Naive thymus-derived CD8-positive, alpha-beta T cell (primary cell): ENCODE data around the gene TAPBPL. TPM values are rescaled to one million over a fixed set of nuclear protein-coding genes. Genes with fewer than 3 reads are reported as not detected.
"Not testable (repeated sequence)": the region's sequence is repeated elsewhere in the genome, so short reads cannot be mapped to it uniquely, and the experiment has no call there.

Experiments used
- ATAC-seq, 2 donors: fragments of 150-1000 bp; cut with Tn5 transposase in 1 of 2; sonication (Bioruptor Pico), chemical (Tn5 transposase) in 1 of 2; 1 replicate in 1 of 2; 2 replicates in 1 of 2; pipeline ENCODE4 v1.10.0; 2021; ENCODE audit warnings: mild to moderate bottlenecking in 2 of 2, moderate library complexity in 2 of 2
- POLR2A ChIA-PET: fragments of 350-600 bp; sonication (Branson Sonifier 250); formaldehyde crosslinking; loops from one replicate; lab custom pipeline; 2021; ENCODE audit warnings: antibody characterized with exemption; lab: Charles Lee
- DNase-seq, 10 donors: peaks; one replicate each; pipeline versions ENCODE4 v3.0.0 to v3.0.0-alpha.2; 2020 to 2022
- H3K27ac Mint-ChIP-seq, 10 donors: one replicate each; pipeline ENCODE4 v1.8.0; 2020 to 2022; ENCODE audit warnings: mild to moderate bottlenecking in 10 of 10, mixed read lengths in 10 of 10, moderate library complexity in 4 of 10, inconsistent platforms in 1 of 10
- H3K27me3 Mint-ChIP-seq, 5 donors: one replicate each; pipeline ENCODE4 v1.8.0; 2021 to 2022; ENCODE audit warnings: mixed read lengths in 5 of 5
- H3K36me3 Mint-ChIP-seq, 3 donors: one replicate each; pipeline ENCODE4 v1.8.0; 2020 to 2022; ENCODE audit warnings: mixed read lengths in 3 of 3, mild to moderate bottlenecking in 2 of 3, inconsistent platforms in 1 of 3
- H3K4me1 Mint-ChIP-seq, 4 donors: one replicate each; pipeline ENCODE4 v1.8.0; 2021 to 2022; ENCODE audit warnings: mixed read lengths in 4 of 4
- H3K4me3 Mint-ChIP-seq, 10 donors: one replicate each; pipeline ENCODE4 v1.8.0; 2020 to 2022; ENCODE audit warnings: mild to moderate bottlenecking in 10 of 10, mixed read lengths in 10 of 10, moderate library complexity in 6 of 10, inconsistent platforms in 1 of 10
- H3K9me3 Mint-ChIP-seq, 9 donors: one replicate each; pipeline ENCODE4 v1.8.0; 2020 to 2022; ENCODE audit warnings: mixed read lengths in 9 of 9, mild to moderate bottlenecking in 3 of 9, inconsistent platforms in 1 of 9, moderate library complexity in 1 of 9
- polyA plus RNA-seq, 3 donors: library from polyadenylated mRNA; unstranded; fragments of 300-500 nt; fragmentation: Illumina TruSeq; gene quantifications; one replicate each; pipeline ENCODE4 v1.2.3, GENCODE V29; 2021
- total RNA-seq, 8 experiments: library from RNA in 2 of 8; stranded (reverse) in 2 of 8; gene quantifications; one replicate each; pipeline ENCODE4 v1.2.3 and lab custom pipeline; 2021 to 2026

Gene TAPBPL
- total and polyA plus RNA-seq, 5 experiments from 2014 or later, result 42.5 to 126 (median 46.0) TPM

DNA sequence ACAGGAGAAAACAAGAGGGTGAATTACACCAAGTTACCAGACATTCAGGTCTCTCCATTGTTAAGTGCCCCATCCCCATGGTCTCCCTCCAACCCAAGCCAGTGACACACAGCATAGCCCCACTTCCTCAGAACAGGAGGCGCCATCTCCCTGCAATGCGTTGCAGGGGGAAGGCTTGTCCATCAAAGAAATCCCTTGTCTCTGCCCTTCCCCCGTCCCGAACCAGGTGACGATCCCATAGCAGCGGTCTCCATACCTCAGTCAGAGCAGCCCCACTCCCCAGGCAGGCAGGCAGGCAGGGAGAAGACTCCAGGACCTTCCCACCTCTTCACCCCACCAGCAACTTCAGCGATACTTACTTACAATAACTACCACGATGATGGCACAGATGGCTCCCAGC is 12.7 kb downstream of the TAPBPL start:
- peaks cover 63 to 97% (median 93%) of the 10 kb centered on the region in 4 donors for H3K4me1 Mint-ChIP-seq
- ATAC-seq (no peak), DNase-seq (no peak)
- H3K36me3 Mint-ChIP-seq, result peaks cover 3 to 74% (median 29%) of the 10 kb centered on the region in 3 donors
- peak overlapping the region; percentile 63 to 89 (median 83) for H3K4me3 Mint-ChIP-seq
- peak overlapping the region; percentile 94 to 100 (median 98) for H3K27ac Mint-ChIP-seq
- H3K9me3 Mint-ChIP-seq, result no peaks in the 10 kb centered on the region
- H3K27me3 Mint-ChIP-seq, result no peaks in the 10 kb centered on the region
- POLR2A ChIA-PET, result interaction anchor here (1.4 to 25.3 kb wide), 12 partner anchors 21 to 131 kb away, joined by 5 to 1074 read pairs (median 14); partner anchors contain the start of genes CD27, GAPDH, MRPL51 and NCAPD2

DNA sequence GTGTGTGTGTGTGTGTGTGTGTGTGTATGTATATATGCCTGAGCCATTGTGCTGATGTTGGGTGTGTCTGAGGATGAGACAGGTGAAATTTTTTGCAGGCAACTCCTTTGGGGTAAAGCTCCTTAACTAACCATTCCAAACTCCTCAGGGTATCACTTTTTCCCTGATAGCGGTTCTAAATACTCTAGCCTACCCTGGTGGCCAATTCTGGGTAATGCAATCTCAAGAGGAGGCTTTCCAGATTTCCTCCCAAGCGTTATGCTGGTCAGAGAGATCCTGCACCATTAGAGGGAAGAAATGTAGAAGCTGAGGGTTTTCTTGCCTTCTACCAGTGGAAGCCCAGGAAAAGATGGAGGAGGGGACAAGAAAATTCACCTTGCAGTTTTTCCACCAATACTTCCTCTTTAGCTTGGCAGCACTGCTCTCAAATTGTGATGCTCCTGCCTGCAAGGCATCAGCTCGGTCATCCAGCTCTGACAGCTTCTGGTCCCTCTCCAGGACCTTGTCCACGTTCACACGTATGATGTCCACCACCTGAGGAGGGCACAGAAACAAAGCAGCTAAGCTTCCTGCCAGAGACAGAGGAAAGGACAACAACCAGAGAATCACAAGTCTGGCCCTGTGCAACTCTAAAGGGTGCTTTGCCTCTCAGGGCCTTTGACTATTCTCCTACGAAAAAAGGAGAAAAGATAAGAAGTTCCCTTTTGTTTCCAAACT is 13.8 kb downstream of the TAPBPL start:
- Mint-ChIP-seq H3K4me1 (peaks cover 64 to 92% (median 90%) of the 10 kb centered on the region in 4 donors), H3K27ac (peak overlapping the region; percentile 93 to 98 (median 95)), H3K27me3 (no peaks in the 10 kb centered on the region), H3K9me3 (no peaks in the 10 kb centered on the region), H3K36me3 (peaks cover 3 to 65% (median 26%) of the 10 kb centered on the region in 3 donors), H3K4me3 (peak overlapping the region in 9 of 10 donors; percentile 49 to 79 (median 64))
- ATAC-seq (no peak), DNase-seq (peak in 7 of 10 donors; percentile 40 to 75 (median 50))
- POLR2A ChIA-PET, result interaction anchor here (0.6 to 25.3 kb wide), 18 partner anchors 9 to 485 kb away, joined by 3 to 1074 read pairs (median 4); partner anchors contain the start of genes CD27, GAPDH, MRPL51 and PTPN6

DNA sequence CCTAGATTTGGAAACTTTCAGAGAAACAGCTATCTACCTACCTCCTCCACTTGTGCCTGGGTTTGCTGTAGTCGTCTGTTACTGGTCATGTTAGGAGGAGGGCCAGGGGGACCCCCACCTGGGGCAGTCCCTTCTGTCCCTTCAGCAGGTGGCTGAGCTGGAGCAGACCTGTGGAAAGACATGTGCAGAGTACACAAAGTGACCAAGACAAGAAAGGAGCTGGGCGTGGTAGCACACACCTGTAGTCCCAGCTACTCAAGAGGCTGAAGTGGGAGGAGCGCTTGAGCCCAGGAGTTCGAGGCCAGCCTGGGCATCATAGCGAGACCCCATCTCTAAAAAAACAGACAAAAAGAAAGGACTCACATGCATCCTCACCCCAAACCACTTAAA is 14.3 kb downstream of the TAPBPL start:
- Mint-ChIP-seq H3K9me3 (no peaks in the 10 kb centered on the region), H3K27ac (peak overlapping the region; percentile 85 to 98 (median 95)), H3K36me3 (peaks cover 3 to 59% (median 23%) of the 10 kb centered on the region in 3 donors), H3K4me1 (peaks cover 61 to 92% (median 87%) of the 10 kb centered on the region in 4 donors), H3K27me3 (no peaks in the 10 kb centered on the region), H3K4me3 (peak overlapping the region in 3 of 10 donors; percentile 22 to 60 (median 49))
- POLR2A ChIA-PET, result interaction anchor here (0.6 to 25.3 kb wide), 15 partner anchors 9 to 427 kb away, joined by 3 to 1074 read pairs (median 4); partner anchors contain the start of genes CD27, GAPDH, MRPL51 and TAPBPL
- ATAC-seq, result no peak
- DNase-seq, result no peak

DNA sequence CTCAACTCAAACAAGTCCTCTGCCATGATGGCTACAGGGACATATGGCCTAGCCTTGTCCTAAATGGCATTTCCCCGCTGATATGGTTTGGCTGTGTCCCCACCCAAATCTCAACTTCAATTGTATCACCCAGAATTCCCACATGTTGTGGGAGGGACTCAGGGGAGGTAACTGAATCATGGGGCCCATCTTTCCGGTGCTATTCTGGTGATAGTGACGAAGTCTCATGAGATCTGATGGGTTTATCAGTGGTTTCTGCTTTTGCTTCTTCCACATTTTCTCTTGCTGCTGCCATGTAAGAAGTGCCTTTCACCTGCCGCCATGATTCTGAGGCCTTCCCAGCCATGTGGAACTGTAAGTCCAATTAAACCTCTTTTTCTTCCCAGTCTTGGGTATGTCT is 14.9 kb downstream of the TAPBPL start:
- H3K27ac Mint-ChIP-seq, result peak overlapping the region; percentile 1 to 98 (median 95)
- H3K36me3 Mint-ChIP-seq, result peaks cover 3 to 55% (median 19%) of the 10 kb centered on the region in 3 donors
- peak overlapping the region in 4 of 10 donors; percentile 28 to 78 (median 38) for H3K4me3 Mint-ChIP-seq
- peaks cover 60 to 91% (median 86%) of the 10 kb centered on the region in 4 donors for H3K4me1 Mint-ChIP-seq
- not testable (repeated sequence) for H3K9me3 Mint-ChIP-seq, ATAC-seq, H3K27me3 Mint-ChIP-seq, DNase-seq
- POLR2A ChIA-PET, result interaction anchor here (0.6 to 25.3 kb wide), 10 partner anchors 21 to 97 kb away, joined by 3 to 1074 read pairs (median 10); partner anchors contain the start of genes CD27, MRPL51, NCAPD2 and SCNN1A

DNA sequence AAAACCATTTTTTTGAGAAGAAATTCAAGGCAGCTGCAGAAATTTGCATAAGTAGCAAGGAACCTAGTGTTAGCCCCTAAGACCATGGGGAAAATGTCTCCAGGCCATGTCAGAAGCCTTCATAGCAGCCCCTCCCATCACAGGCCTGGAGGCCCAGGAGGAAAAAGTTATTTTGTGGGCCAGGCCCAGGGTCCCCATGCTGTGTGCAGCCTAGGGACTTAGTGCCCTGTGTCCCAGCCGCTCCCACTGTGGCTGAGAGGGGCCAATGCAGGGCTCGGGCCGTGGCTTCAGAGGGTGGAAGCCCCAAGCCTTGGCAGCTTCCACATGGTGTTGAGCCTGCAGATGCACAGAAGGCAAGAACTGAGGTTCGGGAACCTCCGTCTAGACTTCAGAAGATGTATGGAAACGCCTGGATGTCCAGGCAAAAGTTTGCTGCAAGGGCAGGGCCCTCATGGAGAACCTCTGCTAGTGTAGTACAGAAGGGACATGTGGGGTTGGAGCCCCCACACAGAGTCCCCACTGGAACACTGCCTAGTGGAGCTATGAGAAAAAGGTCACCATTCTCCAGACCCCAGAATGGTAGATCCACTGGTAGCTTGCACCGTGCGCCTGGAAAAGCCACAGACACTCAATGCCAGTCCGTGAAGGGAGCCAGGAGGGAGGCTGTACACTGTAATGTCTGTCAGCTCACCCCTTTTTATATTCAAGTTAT is 15.9 kb downstream of the TAPBPL start:
- H3K27ac Mint-ChIP-seq, result peak overlapping the region; percentile 41 to 98 (median 95)
- POLR2A ChIA-PET, result interaction anchor here (0.6 to 5.6 kb wide), 7 partner anchors 15 to 134 kb away, joined by 5 to 104 read pairs (median 66); partner anchors contain the start of genes CD27, MRPL51, NCAPD2 and SCNN1A

DNA sequence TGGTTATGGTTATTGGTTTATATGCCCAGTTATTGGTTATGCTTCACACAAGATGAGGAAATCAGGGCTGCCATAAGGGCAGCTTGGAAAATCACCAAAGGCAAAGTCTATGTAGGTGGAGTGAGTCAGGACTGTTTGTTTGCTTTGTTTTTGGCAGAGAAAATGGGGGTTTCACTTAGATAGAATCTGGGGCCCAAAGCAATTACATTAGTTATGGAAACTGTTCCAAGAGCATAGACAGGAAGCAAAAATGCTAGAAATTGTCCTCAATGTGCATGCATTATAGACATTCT is 16.4 kb downstream of the TAPBPL start:
- ATAC-seq (no peak), DNase-seq (no peak)
- Mint-ChIP-seq H3K4me1 (peaks cover 46 to 76% (median 73%) of the 10 kb centered on the region in 4 donors), H3K27ac (peak overlapping the region; percentile 41 to 98 (median 95)), H3K9me3 (no peaks in the 10 kb centered on the region), H3K27me3 (no peaks in the 10 kb centered on the region), H3K36me3 (peaks cover 3 to 45% (median 15%) of the 10 kb centered on the region in 3 donors), H3K4me3 (peak overlapping the region; percentile 78 to 96 (median 92))
- POLR2A ChIA-PET, result interaction anchor here (1.6 to 5.6 kb wide), 6 partner anchors 15 to 134 kb away, joined by 5 to 104 read pairs (median 74); partner anchors contain the start of genes CD27, MRPL51, NCAPD2 and TAPBPL

More for the DNA sequence above, 15.9 kb downstream of the TAPBPL start:
- peaks cover 3 to 49% (median 15%) of the 10 kb centered on the region in 3 donors for H3K36me3 Mint-ChIP-seq
- not testable (repeated sequence) for H3K9me3 Mint-ChIP-seq, H3K27me3 Mint-ChIP-seq, DNase-seq, ATAC-seq
- peak overlapping the region in 9 of 10 donors; percentile 62 to 95 (median 92) for H3K4me3 Mint-ChIP-seq
- peaks cover 51 to 81% (median 78%) of the 10 kb centered on the region in 4 donors for H3K4me1 Mint-ChIP-seq

DNA sequence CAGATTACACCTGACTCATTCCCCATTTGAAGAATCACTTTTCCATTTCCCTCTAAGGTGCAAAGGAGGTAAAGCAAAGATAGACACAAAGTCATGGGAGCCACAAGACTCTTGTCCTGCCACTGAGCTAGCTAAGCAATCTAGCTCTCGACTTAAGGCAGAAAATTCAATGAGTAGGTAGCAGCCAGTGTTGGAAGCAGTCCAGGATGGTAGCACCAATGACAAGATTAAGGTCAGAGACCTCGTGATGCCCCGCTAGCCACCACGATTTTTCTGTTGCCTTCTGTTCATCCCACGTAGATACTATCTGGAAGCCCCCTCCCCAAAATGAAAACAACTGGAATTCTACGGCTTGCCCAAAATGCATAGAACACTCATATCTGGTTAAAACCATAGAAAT is 17.2 kb downstream of the TAPBPL start:
- Mint-ChIP-seq H3K4me3 (peak overlapping the region; percentile 78 to 96 (median 92)), H3K4me1 (peaks cover 40 to 68% (median 64%) of the 10 kb centered on the region in 4 donors), H3K36me3 (peaks cover 3 to 37% (median 10%) of the 10 kb centered on the region in 3 donors), H3K27me3 (no peaks in the 10 kb centered on the region), H3K27ac (peak overlapping the region; percentile 82 to 98 (median 95)), H3K9me3 (no peaks in the 10 kb centered on the region)
- POLR2A ChIA-PET, result interaction anchor here (2.4 to 5.6 kb wide), 8 partner anchors 16 to 135 kb away, joined by 7 to 104 read pairs (median 74); partner anchors contain the start of genes CD27, GAPDH, MRPL51 and NCAPD2
- no peak for ATAC-seq
- DNase-seq, result no peak

DNA sequence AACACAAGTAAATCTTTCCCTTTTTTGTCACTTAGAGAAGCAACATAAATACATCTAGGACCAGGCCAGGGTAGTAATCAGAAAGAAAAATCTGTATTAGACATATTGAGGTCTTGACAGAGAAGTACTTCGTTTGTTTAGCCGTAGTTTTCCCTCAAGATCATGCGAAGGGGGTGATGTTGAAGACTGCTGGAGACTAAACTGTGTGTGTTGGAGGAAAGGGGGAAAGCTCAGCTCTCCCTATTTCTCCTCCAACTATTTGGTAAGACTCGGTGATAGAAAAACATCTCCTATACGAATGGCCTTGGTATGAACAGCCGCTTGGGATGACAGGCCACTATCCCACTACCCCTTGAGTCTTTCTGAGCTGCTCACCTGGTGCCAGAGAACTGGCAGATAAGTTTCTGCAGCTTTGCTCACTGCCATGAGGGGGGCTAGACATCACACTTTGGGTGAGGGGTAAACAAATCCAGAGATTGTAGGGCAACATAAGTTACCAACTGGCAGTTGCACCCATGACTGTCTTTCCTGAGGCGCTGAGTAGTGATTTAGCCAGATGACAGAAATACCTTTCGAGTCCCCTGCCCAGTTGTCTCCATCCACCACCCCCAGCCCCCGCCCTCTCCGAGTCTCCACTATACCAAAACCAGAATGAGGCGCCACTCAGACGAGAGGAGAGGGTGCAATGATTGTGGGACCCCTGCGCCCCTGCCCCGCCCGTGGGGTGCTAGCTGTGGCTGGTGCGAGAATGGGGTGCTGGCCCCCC is 17.9 kb downstream of the TAPBPL start:
- DNase-seq, result peak in 1 of 10 donors; percentile 29
- peak overlapping the region; percentile 82 to 98 (median 95) for H3K27ac Mint-ChIP-seq
- H3K4me1 Mint-ChIP-seq, result peaks cover 33 to 61% (median 57%) of the 10 kb centered on the region in 4 donors
- peak overlapping the region; percentile 78 to 96 (median 92) for H3K4me3 Mint-ChIP-seq
- peaks cover 0 to 30% (median 3%) of the 10 kb centered on the region in 3 donors for H3K36me3 Mint-ChIP-seq
- H3K9me3 Mint-ChIP-seq, result no peaks in the 10 kb centered on the region
- peaks cover 0 to 2% (median 0%) of the 10 kb centered on the region in 5 donors for H3K27me3 Mint-ChIP-seq
- POLR2A ChIA-PET, result interaction anchor here (0.6 to 5.6 kb wide), 37 partner anchors 9 to 367 kb away, joined by 3 to 104 read pairs (median 5); partner anchors contain the start of genes CD27, GAPDH, LPAR5 and MLF2
- ATAC-seq, result no peak

DNA sequence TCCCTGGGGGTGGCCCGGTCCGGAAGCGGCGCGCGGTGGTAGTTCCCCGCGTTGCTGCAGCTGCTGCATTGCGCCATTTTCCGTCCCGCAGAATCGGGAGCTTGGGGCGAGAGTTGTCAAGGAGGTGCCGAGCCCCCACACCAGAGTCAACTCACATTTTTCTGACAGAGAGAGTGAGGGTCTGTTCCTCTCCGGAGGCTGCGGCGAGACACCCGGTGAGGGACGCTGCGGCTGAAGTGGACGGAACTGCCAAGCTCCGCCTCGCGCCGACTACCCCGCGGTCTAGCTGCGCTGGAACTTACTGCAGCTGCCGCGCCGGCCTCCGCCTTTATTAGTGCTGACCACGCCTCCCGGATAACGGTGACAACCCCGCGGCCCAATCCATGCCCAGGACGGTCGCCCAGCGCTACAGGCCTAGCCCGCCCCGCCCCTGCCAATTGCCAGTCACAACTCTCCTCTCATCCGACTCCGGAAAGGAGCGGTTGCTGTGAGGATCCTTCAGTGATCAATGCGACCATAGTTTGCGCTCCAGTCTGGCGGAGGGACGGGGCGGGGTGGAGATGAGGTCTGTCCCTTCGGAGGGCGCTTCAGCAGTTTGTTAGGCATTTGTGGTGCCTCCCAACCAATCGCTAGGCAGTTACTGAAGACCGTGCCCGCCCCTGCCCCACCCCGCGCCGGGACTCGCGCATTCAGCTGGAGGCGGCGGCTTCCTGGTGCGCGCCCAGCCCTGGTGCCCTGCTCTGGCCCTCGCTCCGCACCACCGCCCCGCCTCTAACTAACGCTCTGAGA is 18.7 kb downstream of the TAPBPL start, which contains the start of gene VAMP1:
Gene VAMP1 (minus strand): TSS at position 303 of the 789 bp plus-strand sequence. CDS start 146 bp downstream, at position 157.
- peaks cover 30 to 54% (median 52%) of the 10 kb centered on the region in 4 donors for H3K4me1 Mint-ChIP-seq
- H3K36me3 Mint-ChIP-seq, result peaks cover 0 to 26% (median under 1%) of the 10 kb centered on the region in 3 donors
- DNase-seq, result peak; percentile 90 to 98 (median 95)
- peak; percentile 88 for ATAC-seq
- peaks cover 0 to 2% (median 0%) of the 10 kb centered on the region in 5 donors for H3K27me3 Mint-ChIP-seq
- H3K9me3 Mint-ChIP-seq, result no peaks in the 10 kb centered on the region
- peak within 1 kb of the TSS; percentile 82 to 98 (median 95) for H3K27ac Mint-ChIP-seq
- POLR2A ChIA-PET, result interaction anchor here (0.5 to 5.6 kb wide), 39 partner anchors 9 to 366 kb away, joined by 3 to 104 read pairs (median 5); partner anchors contain the start of genes CD27, GAPDH, LPAR5 and MLF2
- peak within 1 kb of the TSS; percentile 78 to 96 (median 92) for H3K4me3 Mint-ChIP-seq

DNA sequence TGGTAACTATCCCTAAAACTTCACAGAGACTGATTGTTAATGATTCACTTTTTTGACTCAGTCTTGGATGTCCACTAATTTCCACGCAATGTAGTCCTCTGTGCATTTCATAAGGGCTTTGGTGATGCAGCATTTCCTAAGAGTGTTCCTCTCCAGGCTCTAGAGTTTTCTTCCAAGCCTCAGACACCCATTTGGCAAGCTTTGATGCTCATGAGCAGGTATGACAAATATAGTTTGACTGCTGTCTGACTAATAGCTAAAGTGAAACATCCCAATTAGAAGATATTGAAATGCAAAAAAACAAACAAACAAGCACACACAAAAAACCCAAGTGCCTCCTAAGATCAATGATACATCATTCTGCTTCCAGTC is 20.1 kb downstream of the TAPBPL start:
- H3K9me3 Mint-ChIP-seq, result no peaks in the 10 kb centered on the region
- H3K4me1 Mint-ChIP-seq, result peaks cover 25 to 40% (median 38%) of the 10 kb centered on the region in 4 donors
- peak overlapping the region in 7 of 10 donors; percentile 1 to 89 (median 47) for H3K4me3 Mint-ChIP-seq
- no peak for ATAC-seq
- peak overlapping the region in 8 of 10 donors; percentile 0 to 95 (median 10) for H3K27ac Mint-ChIP-seq
- peaks cover 0 to 12% (median 0%) of the 10 kb centered on the region in 3 donors for H3K36me3 Mint-ChIP-seq
- POLR2A ChIA-PET, result interaction anchor here (3.2 to 5.6 kb wide), 4 partner anchors 11 to 66 kb away, joined by 58 to 104 read pairs (median 94); partner anchors contain the start of genes CD27, GAPDH, MRPL51 and NCAPD2
- peaks cover 0 to 2% (median 0%) of the 10 kb centered on the region in 5 donors for H3K27me3 Mint-ChIP-seq
- DNase-seq, result no peak
